Skeletal muscle tissue (tissue), 4 donors: ENCODE data around the gene SCGB3A2. TPM values are rescaled to one million over a fixed set of nuclear protein-coding genes. Genes with fewer than 3 reads are reported as not detected.

Experiments
- H3K27ac ChIP-seq: one replicate; pipeline ENCODE4 v1.7.0; 2013; ENCODE audit warnings: mild to moderate bottlenecking, low read depth, low read length, inconsistent platforms
- H3K27me3 ChIP-seq, 3 donors: one replicate each; pipeline ENCODE4 v1.7.0; 2013; ENCODE audit warnings: low read length in 3 of 3; ENCODE audit not compliant: control insufficient read depth in 3 of 3, insufficient read depth in 3 of 3
- H3K36me3 ChIP-seq, 3 donors: one replicate each; pipeline ENCODE4 v1.7.0; 2013; ENCODE audit warnings: low read length in 3 of 3; ENCODE audit not compliant: control insufficient read depth in 3 of 3, insufficient read depth in 3 of 3
- H3K4me1 ChIP-seq, 3 donors: one replicate each; pipeline ENCODE4 v1.7.0; 2013; ENCODE audit warnings: low read length in 3 of 3, mild to moderate bottlenecking in 3 of 3; ENCODE audit not compliant: control insufficient read depth in 3 of 3, insufficient read depth in 3 of 3
- H3K4me3 ChIP-seq, 3 donors: one replicate each; pipeline ENCODE4 v1.7.0; 2013; ENCODE audit warnings: low read length in 3 of 3
- H3K9ac ChIP-seq, 3 donors: one replicate each; pipeline ENCODE4 v1.7.0; 2013; ENCODE audit warnings: low read length in 3 of 3, mild to moderate bottlenecking in 3 of 3, moderate library complexity in 2 of 3, low read depth in 1 of 3
- H3K9me3 ChIP-seq, 3 donors: one replicate each; pipeline ENCODE4 v1.7.0; 2013; ENCODE audit warnings: low read length in 3 of 3; ENCODE audit not compliant: control insufficient read depth in 3 of 3
- total RNA-seq: library from RNA; depleted of rRNA; stranded (reverse); fragments of >200 nt; gene quantifications from one replicate; pipeline ENCODE4 v1.2.3, GENCODE V29; 2014
- donor health status: Osteomylitis.

The SCGB3A2 gene, protein sequence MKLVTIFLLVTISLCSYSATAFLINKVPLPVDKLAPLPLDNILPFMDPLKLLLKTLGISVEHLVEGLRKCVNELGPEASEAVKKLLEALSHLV
- total RNA-seq: not detected

DNA sequence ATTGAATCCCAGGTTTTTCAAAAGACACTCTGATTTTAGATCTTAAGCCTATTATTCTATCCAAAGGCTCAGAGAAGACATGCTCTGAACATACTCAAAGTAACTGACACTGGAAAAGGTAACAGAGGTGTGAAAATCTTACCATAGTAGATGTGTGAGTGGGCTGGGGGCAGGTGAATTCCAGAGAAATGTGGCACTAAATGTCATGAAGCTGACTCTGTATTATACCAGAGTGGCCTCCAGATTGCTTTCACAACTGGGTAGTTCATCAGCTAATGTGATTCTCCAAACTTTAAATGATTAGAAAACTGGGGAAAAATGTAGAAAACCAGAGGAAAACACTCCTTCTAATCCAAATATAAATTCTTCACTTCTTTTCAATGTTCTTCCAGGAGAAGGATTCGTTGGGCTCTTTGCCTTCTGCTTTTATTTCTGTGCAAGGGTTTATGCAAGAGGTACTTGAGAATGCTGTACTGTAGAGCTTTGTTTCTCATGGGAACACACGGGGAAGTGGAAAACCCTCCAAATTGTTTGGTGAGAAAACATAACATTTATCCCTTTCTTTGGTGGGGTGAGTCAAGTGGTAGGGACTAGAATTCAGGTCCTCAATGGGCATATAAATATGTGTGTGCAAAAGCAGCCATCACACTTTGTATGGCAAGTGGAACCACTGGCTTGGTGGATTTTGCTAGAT is at the start of gene SCGB3A2:
SCGB3A2 (plus strand) TSS at position 646 of the 694 bp plus-strand sequence. CDS start 93 bp downstream, outside the sequence.
- Histone ChIP-seq H3K36me3 (no peaks in the 10 kb centered on the region), H3K4me3 (no peak within 1 kb of the TSS), H3K9me3 (no peaks in the 10 kb centered on the region), H3K4me1 (no peaks in the 10 kb centered on the region), H3K27me3 (no peaks in the 10 kb centered on the region), H3K9ac (no peak within 1 kb of the TSS), H3K27ac (no peak within 1 kb of the TSS)

DNA sequence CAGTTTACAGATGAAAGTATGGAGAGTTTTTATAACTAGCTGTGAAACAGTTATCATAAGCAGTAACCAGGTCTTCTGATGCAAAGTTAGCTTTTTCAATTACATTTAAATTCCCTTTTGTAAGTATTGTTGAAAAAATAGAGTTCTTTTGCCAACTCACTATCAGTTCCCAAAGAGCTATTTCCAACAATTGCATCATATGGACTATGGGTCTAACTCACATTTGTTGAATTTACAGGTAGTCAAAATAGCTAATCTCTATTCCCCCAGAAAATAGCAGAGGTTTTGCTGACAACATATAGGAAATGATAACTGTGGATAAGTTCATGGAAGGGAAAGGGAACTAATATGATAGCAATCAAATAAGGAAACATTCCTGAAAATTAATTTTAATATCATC is 48.5 kb upstream of the SCGB3A2 start:
- no peak overlapping the region for H3K27ac ChIP-seq
- H3K4me1 ChIP-seq: no peaks in the 10 kb centered on the region
- no peak overlapping the region for H3K4me3 ChIP-seq
- H3K27me3 ChIP-seq: no peaks in the 10 kb centered on the region
- no peaks in the 10 kb centered on the region for H3K9me3 ChIP-seq
- no peaks in the 10 kb centered on the region for H3K36me3 ChIP-seq
- H3K9ac ChIP-seq: no peak overlapping the region

DNA sequence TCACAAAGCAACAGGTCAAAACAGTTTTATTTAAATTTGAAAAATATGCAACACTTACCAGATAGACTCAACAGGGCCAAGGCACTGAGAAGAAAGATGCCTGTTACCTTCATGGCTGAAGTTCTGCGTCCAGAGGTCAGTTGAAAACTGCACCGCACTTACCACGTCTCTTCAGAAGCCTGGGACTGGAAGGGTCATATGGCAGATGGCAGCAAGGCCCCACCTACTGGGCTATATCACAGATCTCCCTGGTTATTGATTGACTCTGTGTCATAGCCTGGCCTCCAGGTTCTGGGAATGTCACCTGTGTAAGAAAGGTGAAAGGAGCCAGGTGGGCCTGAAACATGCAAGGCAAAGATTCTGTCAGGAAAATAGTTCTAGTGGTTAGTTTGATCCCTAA is 47.0 kb upstream of the SCGB3A2 start, which contains the start of gene SPINK1:
SPINK1 (minus strand) TSS at position 207 of the 400 bp plus-strand sequence; CDS start at position 113, 94 bp downstream.
- Histone ChIP-seq H3K36me3 (no peaks in the 10 kb centered on the region), H3K27ac (no peak within 1 kb of the TSS), H3K4me3 (no peak within 1 kb of the TSS), H3K27me3 (no peaks in the 10 kb centered on the region), H3K9ac (no peak within 1 kb of the TSS), H3K4me1 (no peaks in the 10 kb centered on the region), H3K9me3 (no peaks in the 10 kb centered on the region)

DNA sequence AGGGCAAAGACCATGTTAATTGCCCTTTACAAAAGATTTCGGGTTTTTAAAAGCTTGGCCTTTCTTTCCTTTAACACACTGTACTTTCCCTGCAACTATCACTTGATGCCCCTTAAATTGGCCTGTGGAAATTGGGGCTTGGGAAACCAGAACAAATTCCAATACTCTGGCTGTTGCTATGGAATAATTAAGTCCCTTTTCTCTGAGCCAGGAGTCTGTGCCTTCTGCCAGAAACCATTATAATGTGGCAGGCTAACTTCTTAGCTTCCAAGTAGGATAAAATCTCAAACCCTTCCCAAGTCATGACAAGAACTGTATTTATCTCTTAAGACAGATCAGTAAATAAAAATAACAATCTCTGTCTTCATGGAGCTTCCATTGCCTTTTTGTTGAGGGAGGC is 46.0 kb upstream of the SCGB3A2 start:
- no peak overlapping the region for H3K4me3 ChIP-seq
- no peak overlapping the region for H3K27ac ChIP-seq
- no peak overlapping the region for H3K9ac ChIP-seq
- no peaks in the 10 kb centered on the region for H3K36me3 ChIP-seq
- no peaks in the 10 kb centered on the region for H3K4me1 ChIP-seq
- H3K9me3 ChIP-seq: no peaks in the 10 kb centered on the region
- no peaks in the 10 kb centered on the region for H3K27me3 ChIP-seq

DNA sequence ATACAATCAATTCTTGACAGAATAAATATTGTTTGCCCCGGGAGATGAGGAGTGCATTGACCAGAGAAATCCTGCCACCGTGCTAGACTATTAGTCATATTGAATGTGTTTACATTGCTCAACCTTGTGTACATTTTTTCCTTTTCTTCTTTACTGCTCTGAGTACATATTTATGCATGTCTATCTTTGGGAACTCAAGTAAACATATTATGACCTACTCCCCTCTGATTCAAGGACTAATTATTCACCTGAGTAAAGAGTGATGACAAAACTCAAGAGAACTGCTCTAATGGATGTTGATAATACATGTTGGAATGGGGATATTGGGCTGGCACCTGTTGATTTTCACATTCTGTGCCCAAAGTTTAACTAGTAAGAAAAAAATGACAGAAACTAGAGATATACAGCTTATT is 43.1 kb upstream of the SCGB3A2 start:
- no peak overlapping the region for H3K9ac ChIP-seq
- no peaks in the 10 kb centered on the region for H3K36me3 ChIP-seq
- H3K9me3 ChIP-seq: no peaks in the 10 kb centered on the region
- H3K4me3 ChIP-seq: no peak overlapping the region
- H3K27me3 ChIP-seq: no peaks in the 10 kb centered on the region
- H3K27ac ChIP-seq: no peak overlapping the region
- H3K4me1 ChIP-seq: no peaks in the 10 kb centered on the region

DNA sequence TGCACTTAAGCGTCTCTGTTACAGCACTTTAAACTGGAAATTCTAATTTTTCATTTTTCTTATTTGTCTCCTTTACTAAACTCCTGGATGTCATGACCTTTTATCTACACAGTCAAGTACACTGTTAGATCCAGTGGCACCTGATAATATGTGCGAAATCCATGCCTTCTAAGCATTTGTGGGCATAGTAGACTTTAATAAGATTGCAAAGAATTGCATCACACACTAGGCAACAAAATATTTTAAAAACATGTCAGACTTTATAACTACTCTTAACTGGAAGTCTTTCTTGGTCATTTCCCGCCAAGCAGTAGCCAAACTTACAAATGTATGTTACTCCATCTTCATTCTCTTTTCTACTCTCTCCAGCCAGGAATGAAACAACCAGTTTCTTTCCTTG is 42.1 kb upstream of the SCGB3A2 start:
- H3K27me3 ChIP-seq: no peaks in the 10 kb centered on the region
- H3K9me3 ChIP-seq: no peaks in the 10 kb centered on the region
- H3K27ac ChIP-seq: no peak overlapping the region
- no peak overlapping the region for H3K9ac ChIP-seq
- no peaks in the 10 kb centered on the region for H3K36me3 ChIP-seq
- H3K4me3 ChIP-seq: no peak overlapping the region
- H3K4me1 ChIP-seq: no peaks in the 10 kb centered on the region

DNA sequence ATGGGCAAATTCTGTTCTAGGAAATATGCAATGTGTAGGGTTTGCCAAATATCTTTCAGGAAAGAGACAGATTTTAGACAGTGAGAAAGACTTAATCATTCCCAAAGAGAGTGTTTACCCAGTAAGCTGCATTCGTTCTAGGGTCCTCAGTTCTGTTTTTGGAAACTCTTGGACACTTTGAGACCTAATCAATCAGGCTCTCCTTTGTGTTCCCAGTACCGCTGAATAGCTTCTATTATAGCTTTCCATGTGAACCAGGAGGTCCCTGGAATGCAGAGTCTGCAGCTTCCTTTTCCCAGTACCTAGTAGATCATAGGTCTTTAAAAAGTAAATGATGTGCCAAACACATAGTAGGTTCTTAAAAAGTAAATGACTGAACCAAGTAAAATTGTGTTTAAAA is 35.6 kb upstream of the SCGB3A2 start:
- no peak overlapping the region for H3K4me3 ChIP-seq
- H3K27me3 ChIP-seq: peaks cover 0 to 2% (median 0%) of the 10 kb centered on the region in 3 donors

DNA sequence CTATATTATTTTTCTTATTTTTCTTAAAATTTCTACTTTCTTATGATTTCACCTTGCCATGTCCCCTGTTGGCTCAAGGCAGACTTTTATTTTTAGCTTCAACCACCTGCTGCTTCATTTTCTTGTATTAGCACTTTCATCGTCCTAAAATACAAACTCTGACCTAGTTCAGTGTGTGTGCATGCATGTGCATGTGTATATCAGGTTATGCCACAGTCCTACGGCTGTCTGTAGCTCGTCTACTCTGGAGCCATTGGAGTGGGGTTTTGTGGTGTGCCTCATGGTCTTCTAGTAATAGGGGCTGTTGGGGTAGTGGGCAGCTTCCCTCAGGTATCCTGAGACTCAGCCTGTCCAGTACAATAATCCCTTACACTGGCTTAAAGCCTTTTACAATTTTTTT is 33.7 kb upstream of the SCGB3A2 start:
- H3K36me3 ChIP-seq: no peaks in the 10 kb centered on the region
- no peak overlapping the region for H3K9ac ChIP-seq
- no peaks in the 10 kb centered on the region for H3K4me1 ChIP-seq
- H3K27ac ChIP-seq: no peak overlapping the region
- H3K27me3 ChIP-seq: peaks cover 0 to 2% (median 0%) of the 10 kb centered on the region in 3 donors
- H3K4me3 ChIP-seq: no peak overlapping the region
- no peaks in the 10 kb centered on the region for H3K9me3 ChIP-seq

More for the DNA sequence above, 35.6 kb upstream of the SCGB3A2 start:
- Histone ChIP-seq H3K27ac (no peak overlapping the region), H3K36me3 (no peaks in the 10 kb centered on the region), H3K9me3 (no peaks in the 10 kb centered on the region), H3K9ac (no peak overlapping the region), H3K4me1 (no peaks in the 10 kb centered on the region)

DNA sequence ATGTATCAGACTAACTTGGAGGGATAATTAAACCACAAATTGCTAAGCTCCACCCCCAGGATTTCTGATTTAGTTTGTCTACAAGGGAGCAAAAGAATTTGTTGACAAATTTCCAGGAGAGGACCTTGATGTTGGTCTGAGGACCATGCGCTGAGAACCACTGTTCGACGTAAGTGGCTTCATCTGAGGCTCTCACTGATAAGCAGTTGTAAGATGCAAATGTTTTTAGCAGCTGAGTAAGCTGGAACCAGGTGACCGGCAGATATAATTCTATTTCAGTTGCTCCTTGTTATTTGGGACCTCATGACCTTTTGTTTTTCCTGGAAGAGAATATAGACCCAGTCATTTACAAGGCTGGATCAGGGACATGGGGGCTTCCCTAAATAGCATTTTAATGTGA is 32.9 kb upstream of the SCGB3A2 start:
- Histone ChIP-seq H3K4me3 (no peak overlapping the region), H3K27me3 (peaks cover 0 to 2% (median 0%) of the 10 kb centered on the region in 3 donors), H3K9me3 (no peaks in the 10 kb centered on the region), H3K9ac (no peak overlapping the region), H3K4me1 (no peaks in the 10 kb centered on the region), H3K36me3 (no peaks in the 10 kb centered on the region), H3K27ac (no peak overlapping the region)

DNA sequence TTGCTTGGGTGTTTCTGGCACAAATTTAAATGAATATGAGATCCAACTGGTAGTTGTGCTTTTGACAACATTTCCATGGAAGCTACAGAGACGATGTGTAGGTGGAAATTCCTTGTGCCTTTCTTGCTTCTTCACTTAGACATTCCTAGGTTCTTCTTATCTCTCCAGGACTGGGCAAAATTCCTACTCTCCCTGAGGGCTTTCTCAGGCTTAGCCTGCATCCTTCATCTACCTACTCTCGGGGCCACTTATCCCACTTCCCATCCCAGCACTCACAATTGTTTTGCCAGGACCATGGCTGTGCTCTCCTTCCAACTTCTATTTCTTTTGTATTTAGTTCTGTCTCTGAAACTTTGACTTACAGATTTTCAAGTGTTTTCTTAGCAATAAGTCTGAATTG is 29.3 kb upstream of the SCGB3A2 start:
- no peaks in the 10 kb centered on the region for H3K9me3 ChIP-seq

More for the DNA sequence above, 29.3 kb upstream of the SCGB3A2 start:
- H3K36me3 ChIP-seq: no peaks in the 10 kb centered on the region
- H3K4me3 ChIP-seq: no peak overlapping the region
- no peaks in the 10 kb centered on the region for H3K27me3 ChIP-seq
- H3K9ac ChIP-seq: no peak overlapping the region
- no peaks in the 10 kb centered on the region for H3K4me1 ChIP-seq
- no peak overlapping the region for H3K27ac ChIP-seq
